Mesenteric fat pad (tissue), 1 donor: ENCODE data around the gene GAPT. TPM values are rescaled to one million over a fixed set of nuclear protein-coding genes. Genes with fewer than 3 reads are reported as not detected.
A peak's percentile ranks its signal among the peaks of the same experiment; 100 is the strongest.

Experiments
- DNase-seq: peaks from one replicate; pipeline ENCODE4 v3.0.0-alpha.2; 2020; ENCODE audit warnings: low spot score
- total RNA-seq: library from RNA; stranded (reverse); fragmentation: NEBNext Ultra II Directional; extraction: Animal tissue kit (Norgen Biotek cat#: 25700); gene quantifications from one replicate; pipeline ENCODE4 v1.2.1, GENCODE V29; 2021
- donor health status: DM: yes; HTN: yes; CAD: no.

The GAPT gene
- total RNA-seq, 1 donor from 2014 or later, result 2.0 TPM

DNA sequence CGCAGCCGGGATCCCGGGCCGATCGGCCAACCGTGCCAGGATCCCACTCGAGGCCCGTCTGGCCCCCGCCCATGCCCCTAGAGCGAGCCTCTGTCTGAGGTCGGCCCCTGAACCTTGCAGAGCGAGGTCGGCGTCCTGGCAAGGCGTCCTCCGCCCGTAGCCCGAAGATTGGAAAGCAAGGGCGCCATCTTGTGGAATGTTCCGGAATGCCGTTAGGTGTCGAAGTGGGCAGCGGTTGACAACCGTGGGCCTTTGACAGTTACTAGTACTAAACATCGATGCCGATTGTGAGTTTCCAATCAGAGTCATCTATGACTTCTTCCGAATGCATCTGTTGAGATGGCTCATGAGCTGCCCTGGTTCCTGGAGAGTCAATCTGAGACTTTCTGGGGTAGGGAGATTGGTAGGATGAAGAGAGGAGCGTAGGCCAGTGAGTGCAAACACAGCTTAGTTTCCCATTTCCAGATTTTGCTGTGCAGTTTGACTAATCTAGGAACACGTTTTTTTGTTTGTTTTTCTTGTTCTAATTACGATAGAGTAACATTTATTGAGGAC, 30.4 kb upstream of the GAPT start:
- DNase-seq, result peak; percentile 97

DNA sequence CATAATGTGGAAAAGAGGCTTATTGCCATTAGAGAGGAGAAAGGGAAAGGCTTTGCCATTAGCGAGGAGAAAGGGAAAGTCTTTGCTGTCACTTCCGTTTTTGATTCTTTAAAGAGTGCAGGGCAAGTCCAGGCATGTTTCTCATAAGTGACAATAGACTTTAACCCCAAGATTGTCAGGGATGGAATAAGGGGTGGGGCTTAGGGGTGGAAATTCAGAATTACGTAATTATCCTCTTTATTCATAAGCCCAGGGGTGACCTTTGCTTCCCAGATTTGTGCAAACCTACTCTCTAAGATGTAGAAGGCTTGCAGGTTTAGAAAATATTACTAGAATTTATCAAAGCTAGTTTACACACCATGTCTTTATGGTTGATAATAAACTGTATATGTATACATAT, 29.1 kb upstream of the GAPT start:
- no peak for DNase-seq

DNA sequence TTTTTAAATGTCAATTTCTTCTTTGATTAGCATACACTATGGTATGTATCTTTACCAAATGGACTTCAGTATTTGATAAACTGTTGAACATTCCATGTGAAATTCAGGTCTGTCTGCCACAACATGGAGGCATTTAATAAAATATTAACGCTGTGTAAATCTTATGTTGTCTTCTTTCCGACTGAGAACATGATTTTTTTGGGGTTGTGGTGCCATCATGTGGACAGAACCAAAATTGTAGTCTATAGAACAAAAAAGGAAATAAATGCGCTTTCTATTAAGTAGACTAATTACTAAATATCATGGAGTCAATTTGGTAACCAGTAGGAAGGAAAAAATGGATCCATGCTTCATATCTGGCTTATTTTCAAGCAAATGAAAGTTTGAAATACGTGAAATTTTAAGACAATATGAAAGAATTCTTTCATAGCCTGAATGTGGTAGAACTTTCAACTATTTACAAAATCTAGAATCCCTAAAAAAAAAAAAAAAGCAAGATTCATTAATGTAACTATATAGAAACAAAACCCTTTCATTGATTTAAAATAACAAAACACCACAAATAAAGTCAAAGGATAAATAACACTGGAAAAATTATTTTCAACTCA, 28.5 kb upstream of the GAPT start:
- no peak for DNase-seq

DNA sequence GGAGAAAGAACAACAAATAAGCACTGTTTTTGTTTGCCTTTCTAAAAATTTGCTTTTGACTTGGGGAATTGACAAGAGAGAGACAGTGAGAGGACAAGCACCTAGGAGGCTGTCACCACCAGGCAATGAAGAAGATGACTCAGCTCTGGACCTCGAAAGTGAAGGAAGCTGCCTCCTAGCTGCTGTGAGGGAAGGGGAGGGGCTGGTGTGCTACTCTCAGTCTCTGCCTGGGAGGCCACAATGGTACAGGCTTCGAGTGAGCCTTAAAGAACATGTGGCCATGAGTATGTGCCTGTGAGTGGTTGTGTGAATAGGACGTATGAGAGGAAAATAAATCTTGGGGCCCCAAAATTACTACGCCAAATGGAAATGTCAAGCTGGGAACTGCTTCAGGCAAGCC, 24.3 kb upstream of the GAPT start:
- no peak for DNase-seq

DNA sequence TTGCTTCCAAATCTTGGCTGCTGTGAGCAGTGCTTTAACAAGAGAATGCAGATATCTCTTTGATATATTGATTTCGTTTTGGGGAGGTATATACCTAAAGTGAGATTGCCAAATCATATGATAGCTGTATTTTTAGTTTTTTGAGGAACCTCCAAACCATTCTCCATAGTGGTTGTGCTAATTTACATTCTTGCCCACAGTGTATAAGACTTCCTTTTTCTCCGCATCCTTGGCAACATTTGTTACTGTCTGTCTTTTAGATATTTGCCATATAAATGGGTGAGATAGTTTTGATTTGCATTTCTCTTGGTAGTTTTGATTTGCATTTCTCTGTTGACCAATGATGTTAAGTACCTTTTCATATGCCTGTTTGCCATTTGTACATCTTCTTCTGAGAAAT, 21.3 kb upstream of the GAPT start:
- DNase-seq, result no peak

DNA sequence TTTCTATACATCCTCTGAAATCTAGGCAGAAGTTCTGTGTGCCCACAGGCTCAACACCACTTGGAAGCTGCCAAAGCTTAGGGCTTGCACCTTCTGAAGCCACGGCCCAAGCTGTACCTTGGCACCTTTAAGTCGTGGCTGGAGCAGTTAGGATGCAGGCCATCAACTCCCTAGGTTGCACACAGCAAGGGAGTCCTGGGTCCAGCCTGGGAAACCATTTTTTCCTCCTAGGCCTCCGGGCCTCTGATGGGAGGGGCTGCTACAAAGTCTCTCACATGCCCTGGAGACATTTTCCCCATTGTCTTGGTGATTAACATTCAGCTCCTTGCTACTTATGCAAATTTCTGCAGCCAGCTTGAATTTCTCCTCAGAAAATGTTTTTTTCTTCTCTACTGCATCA, 15.8 kb upstream of the GAPT start:
- no peak for DNase-seq

DNA sequence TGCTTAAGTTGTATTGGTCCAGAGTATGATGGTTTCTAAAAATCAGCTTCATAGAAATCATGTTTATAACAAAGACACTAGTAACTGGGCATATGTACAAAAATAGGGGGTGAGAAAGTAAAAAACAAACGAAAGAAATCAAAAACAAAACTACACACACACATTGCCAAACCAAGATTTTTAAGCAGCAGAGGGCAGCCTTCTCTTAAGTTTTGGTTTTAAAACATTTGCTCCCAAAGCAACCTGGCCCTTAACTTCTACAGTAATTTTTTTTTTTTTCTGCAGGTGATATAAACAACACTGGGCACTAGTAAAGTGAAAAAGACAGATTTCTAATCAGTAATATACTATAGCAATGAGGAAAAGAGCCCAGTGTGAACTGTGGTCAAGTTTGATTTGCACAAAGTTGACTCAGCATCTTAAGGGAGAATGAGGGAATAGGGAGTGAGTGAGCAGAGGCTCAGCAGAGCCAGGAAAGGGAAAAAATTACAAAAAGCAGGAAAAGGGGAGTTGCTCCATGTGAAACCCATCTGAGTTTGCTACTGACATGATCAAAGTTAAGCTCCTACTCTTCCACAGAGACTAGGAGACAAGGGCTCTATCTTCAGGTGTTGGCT, 13.4 kb upstream of the GAPT start:
- DNase-seq, result no peak

DNA sequence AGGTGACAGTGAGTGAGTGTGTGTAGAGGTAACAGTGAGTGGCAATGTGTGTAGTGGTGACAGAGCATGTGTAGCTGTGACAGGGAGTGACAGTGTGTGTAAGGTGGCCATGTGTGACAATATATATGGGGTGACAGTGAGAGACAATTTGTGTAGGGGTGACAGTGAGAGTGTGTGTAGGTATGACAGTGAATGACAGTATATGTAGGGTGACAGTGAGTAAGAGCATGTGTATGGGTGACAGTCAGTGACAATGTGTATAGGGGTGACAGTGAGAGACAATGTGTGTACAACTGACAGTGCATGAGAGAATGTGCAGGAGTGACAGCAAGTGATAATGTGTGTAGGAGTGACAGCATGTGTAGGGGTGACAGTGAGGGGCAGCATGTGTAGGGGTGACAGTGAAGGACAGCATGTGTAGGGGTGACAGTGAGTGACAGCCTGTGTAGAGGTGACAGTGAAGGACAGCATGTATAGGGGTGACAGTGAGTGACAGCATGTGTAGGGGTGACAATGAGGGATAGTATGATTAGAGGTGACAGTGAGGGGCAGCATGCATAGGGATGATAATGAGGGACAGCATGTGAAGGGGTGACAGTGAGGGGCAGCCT, 10.1 kb upstream of the GAPT start:
- DNase-seq, result no peak

DNA sequence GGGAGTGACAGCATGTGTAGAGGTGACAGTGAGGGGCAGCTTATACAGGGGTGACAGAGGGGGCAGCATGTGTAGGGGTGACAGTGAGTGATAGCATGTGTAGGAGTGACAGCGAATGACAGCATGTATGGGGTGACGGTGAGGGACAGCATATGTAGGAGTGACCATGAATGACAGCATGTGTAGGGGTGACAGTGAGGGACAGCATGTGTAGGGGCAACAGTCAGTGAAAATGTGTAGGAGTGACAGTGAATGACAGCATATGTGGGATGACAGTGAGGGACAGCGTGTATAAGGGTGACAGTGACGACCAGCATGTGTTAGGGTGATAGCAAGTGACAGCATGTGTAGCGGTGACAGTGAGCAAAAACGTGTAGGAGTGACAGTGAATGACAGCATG, 9.4 kb upstream of the GAPT start:
- DNase-seq, result no peak

DNA sequence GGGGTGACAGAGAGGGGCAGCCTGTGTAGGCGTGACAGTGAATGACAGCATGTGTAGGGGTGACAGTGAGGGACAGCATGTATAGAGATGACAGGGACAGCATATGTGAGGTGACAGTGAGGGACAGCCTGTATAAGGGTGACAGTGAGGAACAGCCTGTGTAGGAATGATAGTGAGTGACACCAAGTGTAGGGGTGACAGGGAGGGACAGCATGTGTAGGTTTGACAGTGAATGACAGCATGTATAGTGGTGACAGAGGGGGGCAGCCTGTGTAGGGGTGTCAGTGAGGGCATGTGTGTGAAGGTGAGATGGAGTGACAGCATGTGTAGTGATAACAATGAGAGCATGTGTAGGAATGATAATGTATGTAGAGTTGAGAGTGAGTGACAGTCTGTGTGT, 8.7 kb upstream of the GAPT start:
- DNase-seq, result no peak

DNA sequence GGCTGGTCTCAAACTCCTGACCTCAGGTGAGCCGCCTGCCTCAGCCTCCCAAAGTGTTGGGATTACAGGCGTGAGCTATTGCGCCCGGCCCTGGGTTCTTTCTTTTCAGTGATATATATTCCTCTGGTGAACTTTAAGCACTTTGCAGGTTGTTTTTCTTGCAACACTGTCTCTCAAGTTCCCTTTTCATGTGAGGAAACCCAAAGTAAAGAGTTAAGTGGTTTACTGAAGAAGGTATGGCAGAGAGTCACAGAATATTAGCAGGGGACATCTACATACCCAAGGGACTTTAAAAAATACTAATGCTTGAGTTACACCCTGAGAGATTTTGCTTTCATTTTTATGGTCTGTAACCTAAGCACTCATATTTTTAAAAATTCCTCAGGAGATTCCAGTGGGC, 6.7 kb upstream of the GAPT start:
- DNase-seq, result no peak

DNA sequence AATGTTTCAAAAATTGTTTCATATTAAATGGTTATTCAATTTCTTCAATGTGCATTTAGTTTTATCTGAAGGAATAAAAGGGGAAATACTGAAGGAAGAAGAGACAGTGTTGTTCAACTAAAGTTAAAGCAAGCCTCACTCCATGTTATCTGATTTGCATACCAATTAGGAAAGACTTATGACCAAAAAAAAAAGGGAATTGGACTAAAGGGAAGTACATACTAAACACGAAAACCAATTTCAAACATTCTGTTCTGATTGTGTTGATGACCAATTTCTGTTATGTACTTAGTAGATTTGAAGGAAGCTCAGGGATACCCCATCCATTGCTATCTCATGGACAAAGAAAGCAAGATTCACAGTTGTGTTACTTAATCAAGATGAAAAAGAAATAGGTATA, 4.9 kb upstream of the GAPT start:
- no peak for DNase-seq

DNA sequence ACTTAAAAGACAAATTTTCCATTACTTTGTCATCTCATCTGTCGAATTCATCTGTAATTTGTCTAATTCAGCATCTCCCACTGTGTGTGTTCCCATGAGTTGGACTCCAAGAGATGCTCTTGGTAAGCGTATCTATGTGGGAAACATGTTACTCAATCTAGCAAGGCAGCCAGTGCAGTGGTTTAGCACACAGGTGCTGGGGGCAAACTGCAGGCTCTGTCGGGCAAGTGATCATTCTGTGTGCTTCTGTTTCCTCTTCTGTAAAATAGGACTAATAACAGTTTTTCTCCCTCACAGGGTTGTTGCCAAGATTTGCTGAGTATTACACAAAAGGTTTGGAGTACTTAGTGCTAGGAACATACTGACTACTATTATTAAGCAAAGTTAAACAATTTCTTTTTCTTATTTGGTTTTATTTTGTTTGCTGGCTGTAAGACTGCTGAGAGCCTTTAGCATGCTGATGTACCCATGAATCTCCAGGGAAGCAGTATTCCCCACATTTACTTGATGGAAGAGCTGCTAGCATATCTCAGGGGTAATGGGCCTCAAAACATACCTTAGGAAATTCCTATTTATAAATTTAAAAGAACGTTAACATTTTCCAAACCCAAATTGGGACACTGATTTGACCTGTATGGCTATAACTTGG, 709 bp upstream of the GAPT start:
- no peak for DNase-seq

DNA sequence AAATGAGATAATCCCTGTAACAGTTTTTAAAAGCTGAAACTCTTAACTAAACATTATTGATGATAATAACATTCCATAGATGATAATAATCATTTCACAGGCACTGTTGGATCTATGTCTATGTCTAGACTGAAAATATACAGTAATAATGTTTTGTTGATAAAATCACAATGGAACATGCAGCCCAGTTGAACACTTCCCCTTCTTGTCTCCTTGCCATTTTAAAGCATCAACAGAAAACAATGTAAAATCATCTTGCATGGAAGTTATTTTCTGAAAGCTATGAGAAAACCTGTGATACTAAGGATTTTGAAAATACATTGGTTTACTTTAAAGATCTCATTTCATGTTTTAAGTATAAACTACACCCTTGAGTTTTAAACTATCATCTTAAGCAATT, 1.9 kb downstream of the GAPT start:
- no peak for DNase-seq

DNA sequence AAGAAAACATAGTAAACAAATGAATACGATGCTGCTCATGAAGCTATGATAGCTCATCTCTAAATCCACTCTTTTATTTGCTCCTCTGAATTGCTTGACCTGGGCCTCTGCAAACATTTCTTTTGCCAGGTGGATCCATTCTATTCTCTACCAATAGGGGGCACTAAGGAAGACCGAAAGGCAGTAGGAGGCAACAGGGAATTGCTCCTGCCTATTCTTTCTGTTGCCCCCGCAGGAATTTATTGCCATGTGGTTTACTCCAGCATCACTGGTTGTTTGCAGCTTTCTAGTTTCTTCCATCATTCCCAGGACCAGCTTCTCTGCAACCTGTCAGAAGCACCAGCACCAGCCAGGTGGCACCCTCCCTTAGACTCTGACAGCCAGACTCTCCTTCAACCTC, 5.3 kb downstream of the GAPT start:
- no peak for DNase-seq

DNA sequence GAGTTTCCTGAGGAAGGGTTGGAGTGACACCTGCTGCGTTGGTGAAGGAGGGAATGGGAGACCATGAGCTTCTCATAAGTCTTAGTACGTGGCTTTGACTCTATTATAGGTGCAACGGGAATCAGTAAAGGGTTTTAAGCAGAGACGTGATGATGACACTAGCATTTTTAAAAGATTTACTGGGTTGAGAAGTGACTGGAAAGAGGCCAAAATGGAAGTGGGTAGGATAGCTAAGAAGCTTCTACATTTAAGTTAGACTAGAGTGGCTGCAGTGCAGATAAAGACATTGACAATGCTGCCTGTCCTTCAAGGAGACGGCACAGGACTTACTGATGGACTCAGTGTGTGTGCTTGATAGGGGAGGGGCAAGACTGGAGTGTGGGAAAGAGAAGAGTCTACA, 6.2 kb downstream of the GAPT start:
- DNase-seq, result no peak

DNA sequence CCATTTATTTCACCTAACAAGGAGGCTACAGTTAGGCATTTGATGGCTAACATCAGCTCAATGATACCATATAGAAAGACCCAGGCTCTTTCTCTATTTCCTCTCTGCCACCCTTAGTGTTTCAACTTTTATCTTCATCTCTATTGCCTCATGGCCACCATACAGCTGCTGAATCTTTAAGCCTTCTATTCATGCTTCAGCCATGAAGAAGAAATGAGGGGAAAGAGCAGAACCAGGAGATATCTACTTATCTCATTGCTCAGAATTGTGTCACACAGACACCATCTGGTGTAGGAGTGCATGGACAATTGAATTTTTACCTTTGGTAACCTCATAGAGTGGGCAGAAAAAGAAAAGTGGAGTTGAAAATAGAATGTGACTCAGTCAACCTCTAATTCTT, 6.7 kb downstream of the GAPT start:
- DNase-seq, result no peak

DNA sequence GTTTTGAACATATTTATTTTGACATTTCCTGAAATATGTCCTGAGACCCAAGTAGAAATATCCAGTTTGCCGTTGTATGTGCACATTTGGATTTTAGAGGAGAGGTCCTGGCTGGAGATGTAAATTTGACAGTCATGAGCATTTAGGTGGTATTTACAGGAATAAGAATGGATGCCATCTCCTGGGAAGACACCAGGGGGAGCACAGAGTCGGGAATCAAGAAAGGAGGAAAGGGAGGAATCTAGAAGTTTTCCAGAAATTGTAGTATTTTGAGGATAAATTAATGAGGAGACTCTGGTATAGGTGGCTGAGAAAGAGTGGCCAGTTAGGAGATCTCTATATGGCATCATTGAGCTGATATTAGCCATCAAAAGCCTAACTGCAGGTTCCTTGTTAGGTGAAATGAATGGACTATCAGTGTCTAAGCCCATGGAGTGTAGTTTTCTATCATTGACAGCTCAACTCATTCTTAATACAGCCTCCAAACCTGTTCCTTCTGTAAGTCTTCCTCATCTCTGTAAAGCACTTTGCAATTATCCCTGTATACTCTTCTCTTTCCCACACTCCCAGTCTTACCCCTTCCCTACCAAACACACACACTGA, 7.2 kb downstream of the GAPT start:
- no peak for DNase-seq

DNA sequence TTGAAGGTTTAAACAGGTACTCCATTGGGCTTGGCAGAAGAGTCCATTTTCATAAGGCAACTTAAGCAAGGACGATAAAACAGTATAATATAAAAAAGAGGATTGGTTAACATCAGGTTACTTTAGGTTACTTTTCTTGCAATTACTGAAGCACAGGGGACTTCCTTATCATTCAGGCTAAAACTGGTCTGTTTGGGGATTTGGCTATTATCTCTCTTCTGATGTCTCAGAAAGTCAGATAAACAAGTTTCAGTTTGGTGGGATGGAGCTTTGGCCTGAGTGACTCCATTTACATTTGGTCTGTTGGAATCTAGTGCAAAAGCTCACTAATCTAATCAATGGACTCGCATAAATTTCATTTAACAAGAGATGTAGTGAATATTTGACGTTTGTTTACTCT, 8.0 kb downstream of the GAPT start:
- no peak for DNase-seq

DNA sequence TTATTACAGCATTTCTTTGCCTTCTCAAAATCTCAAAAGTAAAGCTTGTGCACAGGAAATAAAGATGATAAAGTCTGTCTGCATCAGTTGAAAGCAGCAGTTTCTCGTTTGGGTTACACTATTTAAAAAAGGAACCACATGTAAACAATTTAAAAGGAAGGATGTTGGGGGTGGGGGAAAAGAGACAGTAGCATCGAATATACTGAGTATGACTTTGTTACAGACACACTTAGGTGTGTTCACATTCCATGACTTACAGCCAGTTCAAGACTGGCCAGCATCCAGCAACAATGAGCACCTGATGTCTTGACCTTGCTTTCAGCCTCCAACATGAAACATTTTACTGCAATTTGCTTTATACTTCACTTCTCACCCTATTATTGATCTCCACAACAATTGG, 8.7 kb downstream of the GAPT start:
- no peak for DNase-seq

DNA sequence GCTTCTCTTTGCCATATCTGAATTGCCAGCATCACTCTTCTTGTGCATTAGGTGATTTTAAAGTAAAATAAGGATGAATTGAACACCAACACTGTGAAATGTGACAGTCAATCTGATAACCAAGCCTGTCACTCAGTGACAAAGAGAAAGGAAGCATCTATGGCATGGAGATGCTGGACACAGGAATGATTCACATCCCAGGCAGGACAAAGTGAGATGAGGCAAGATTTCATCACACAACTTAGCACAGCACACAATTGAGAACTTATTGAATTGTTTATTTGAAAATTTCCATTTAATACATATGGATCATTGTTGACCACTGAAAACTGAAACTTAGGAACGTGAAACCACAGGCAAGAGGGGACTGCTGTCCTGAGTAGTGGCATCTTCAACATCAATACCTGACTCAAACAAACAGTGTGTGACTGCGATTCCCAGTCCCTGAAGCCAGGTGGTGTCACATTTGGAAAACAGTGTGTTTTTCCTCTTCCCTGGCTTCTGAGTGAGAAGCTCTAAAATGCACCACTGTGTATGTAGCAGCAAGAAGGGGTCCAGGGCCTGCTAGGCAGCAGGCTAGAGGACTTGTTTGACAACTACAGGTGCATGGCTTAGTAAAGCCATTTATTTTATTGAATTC, 10.7 kb downstream of the GAPT start:
- DNase-seq, result no peak
